Measurements from ENCODE around the gene TNRC6B. TPM values are rescaled to one million over a fixed set of nuclear protein-coding genes. Genes with fewer than 3 reads are reported as not detected.
A peak's percentile ranks its signal among the peaks of the same experiment; 100 is the strongest.
"Not testable (repeated sequence)": the region's sequence is repeated elsewhere in the genome, so short reads cannot be mapped to it uniquely, and the experiment has no call there.

TNRC6B gene
- total RNA-seq, 1 donor from 2014 or later: 55.0 TPM

- peak; percentile 36 for DNase-seq
These were observed 35.8 kb downstream of the TNRC6B start for GRCh38 chr22:40213478-40213877.

GRCh38 chr22:40215266-40215665 is 37.5 kb downstream of the TNRC6B start:
- DNase-seq: no peak

GRCh38 chr22:40216041-40216756 is 38.5 kb downstream of the TNRC6B start:
- no peak for DNase-seq

- no peak for DNase-seq
These were observed 40.4 kb downstream of the TNRC6B start for GRCh38 chr22:40218152-40218551.

GRCh38 chr22:40218723-40219294 is 41.1 kb downstream of the TNRC6B start:
- no peak for DNase-seq

- peak; percentile 60 for DNase-seq
These were observed 42.8 kb downstream of the TNRC6B start for GRCh38 chr22:40220316-40221054.

- DNase-seq: no peak
These were observed 43.3 kb downstream of the TNRC6B start for GRCh38 chr22:40221055-40221414.

GRCh38 chr22:40222979-40223378 is 45.3 kb downstream of the TNRC6B start:
- not testable (repeated sequence) for DNase-seq

- DNase-seq: no peak
These were observed 47.0 kb downstream of the TNRC6B start for GRCh38 chr22:40224702-40225101.

GRCh38 chr22:40226620-40227019 is 48.9 kb downstream of the TNRC6B start:
- no peak for DNase-seq

GRCh38 chr22:40231618-40232313 is 54.0 kb downstream of the TNRC6B start:
- DNase-seq: no peak

GRCh38 chr22:40232624-40233023 is 54.9 kb downstream of the TNRC6B start:
- DNase-seq: no peak

- no peak for DNase-seq
These were observed 56.2 kb downstream of the TNRC6B start for GRCh38 chr22:40233886-40234285.

- DNase-seq: no peak
These were observed 56.9 kb downstream of the TNRC6B start for GRCh38 chr22:40234658-40235057.

GRCh38 chr22:40235308-40235707 is 57.6 kb downstream of the TNRC6B start:
- DNase-seq: no peak

GRCh38 chr22:40236131-40236665 is 58.5 kb downstream of the TNRC6B start:
- DNase-seq: peak; percentile 15

- no peak for DNase-seq
These were observed 59.5 kb downstream of the TNRC6B start for GRCh38 chr22:40237241-40237640.

GRCh38 chr22:40237788-40238424 is 60.2 kb downstream of the TNRC6B start:
- DNase-seq: no peak

- no peak for DNase-seq
These were observed 61.0 kb downstream of the TNRC6B start for GRCh38 chr22:40238425-40239344.

- DNase-seq: no peak
These were observed 61.6 kb downstream of the TNRC6B start for GRCh38 chr22:40239345-40239683.

GRCh38 chr22:40240160-40240559 is 62.4 kb downstream of the TNRC6B start:
- DNase-seq: no peak
